ENCODE measurements around the gene RNF133.
"Not testable (repeated sequence)": the region's sequence is repeated elsewhere in the genome, so short reads cannot be mapped to it uniquely, and the experiment has no call there.

Gene RNF133

DNA sequence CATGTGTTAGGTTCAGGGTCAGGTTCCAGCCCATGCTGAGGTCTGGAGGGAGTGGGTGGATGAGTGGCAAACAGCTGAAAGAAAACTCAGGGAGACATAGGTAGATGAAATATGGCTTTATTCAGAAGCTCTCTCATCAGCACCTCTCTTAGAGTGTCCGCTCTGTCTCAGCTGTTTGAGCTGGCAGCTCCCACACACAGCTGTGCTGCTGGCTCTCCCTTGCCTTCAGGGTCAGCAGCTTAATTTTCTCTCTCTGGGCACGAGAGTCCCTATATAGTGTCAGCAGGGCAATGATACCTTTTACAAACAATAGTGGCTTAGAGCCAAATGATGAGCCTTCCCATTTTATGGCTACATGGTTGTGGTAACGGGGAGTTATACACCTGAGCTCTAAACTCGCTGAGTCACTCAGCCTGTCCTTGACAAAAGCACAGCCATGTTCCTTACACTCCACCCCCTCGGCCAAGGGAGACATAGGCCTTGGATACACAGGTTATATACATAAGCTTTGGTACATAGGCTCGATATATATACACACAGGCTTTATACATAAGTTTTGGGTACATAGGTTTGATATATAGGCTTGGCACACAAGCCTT is 10.4 kb downstream of the RNF133 start:
- DNase-seq: no peak

DNA sequence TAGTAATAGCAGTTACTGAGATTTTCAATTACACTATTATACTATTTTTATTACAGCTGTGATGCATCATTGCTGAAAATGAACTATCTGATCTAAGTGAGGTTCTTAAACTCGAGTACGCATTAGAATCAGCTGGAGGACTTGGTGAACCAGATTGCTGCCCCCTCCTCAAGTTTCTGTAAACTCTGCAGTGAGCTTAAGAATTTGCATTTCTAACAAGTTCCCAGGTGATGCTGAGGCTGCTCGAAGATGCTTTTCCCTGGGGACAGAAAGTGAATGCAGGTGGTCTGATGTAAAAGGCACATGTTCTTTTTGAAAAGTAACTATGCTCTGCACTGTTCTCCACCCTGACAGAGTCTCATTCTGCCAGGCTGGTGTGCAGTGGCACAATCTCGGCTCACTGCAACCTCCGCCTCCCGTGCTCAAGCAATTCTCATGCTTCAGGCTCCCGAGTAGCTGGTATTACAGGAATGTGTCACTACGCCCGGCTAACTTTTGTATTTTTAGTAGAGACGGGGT is 12.5 kb downstream of the RNF133 start:
- no peak for DNase-seq

DNA sequence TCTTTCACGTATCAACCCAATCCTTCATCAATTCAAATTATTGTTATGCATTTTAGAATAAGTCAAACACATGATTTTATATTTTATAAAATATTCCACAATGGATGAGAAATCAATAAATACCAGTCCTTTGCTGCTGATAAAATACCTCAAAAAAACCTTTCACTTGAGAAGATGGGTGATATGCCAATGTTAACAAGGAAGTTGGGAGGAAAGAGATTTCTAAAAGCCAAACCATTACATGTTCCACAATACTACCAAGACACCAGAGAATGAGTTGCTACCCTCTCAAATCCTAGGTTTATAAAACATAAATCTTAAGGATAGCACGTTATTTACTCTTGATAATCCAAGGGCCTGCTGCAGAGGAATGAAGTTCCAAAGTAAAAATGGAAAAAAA is 14.4 kb downstream of the RNF133 start:
- DNase-seq: no peak

DNA sequence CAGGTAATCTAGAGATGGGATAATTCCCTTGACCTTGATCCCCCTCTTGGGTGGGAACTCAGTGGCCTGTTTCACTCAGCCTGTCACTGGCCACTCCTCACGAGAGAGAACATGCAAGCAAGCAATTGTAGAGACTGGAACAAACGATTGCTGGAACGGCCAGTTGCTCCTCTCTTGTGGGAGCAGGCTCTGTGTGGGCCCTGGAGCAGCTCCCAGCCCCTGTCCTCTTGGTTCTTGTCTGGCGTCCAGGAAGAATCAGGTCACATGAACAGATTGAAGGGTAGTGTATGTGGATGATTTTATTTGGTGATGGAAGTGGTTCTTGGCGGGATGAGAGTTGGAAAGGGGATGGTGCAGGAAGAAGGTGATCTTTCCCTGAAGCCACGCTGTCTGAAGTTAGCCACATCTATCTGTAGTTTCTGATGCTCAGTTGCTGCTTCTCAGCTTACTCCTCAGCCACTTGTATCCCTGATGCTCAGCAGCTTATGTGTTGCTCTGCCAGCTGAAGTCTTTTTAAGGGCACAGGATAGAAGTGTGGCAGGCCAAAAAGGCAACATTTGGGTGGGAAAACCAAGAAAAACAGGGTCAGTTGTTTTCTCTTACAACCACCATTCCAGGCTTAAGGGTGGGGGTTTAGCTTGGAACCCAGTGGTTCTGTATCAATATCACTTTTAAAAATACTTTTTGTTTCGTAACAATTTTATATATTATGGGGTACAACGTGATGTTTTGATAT is 15.9 kb downstream of the RNF133 start:
- no peak for DNase-seq

DNA sequence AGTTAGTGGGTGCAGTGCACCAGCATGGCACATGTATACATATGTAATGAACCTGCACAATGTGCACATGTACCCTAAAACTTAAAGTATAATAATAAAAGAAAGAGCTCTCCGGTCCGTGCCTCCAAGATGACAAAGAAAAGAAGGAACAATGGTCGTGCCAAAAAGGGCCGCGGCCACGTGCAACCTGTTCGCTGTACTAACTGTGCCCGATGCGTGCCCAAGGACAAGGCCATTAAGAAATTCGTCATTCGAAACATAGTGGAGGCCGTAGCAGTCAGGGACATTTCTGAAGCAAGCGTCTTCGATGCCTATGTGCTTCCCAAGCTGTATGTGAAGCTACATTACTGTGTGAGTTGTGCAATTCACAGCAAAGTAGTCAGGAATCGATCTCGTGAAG is 17.7 kb downstream of the RNF133 start:
- DNase-seq: not testable (repeated sequence)

DNA sequence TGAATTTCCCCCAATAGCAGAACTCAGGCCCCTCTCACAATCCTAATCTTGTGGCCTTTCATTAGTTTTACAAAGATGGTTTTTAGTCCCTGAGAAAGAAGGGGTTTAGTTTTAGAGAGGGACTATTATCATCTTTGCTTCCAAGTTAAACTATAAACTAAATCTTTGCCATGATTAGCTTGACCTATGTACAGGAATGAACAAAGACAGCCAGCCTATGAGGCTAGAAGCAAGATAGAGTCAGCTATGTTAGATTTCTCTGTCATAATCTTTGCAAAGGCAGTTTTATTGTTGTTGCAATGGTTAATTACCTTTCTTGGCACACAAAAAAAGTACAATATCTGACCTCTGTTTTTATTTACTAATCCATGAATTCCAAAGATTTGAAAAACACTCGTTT is 19.1 kb downstream of the RNF133 start:
- DNase-seq: no peak

DNA sequence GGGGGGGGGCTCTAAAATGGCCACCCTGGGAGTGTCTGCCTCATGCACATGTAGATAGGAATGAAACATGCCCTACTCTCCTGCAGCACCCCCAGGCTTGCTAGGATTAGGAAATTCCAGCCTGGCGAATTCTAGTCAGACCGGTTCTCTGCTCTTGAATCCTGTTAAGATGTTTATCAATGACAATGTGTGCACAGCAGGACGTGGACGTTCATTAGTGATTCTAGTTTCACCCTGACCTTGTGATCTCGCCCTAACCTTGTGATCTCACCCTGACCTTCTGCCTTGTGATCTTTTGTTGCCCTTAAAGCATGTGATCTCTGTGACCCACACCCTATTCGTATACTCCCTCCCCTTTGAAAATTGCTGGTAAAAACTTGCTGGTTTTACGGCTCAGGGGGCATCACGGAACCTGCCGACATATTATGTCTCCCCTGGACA is 19.6 kb downstream of the RNF133 start:
- DNase-seq: not testable (repeated sequence)

DNA sequence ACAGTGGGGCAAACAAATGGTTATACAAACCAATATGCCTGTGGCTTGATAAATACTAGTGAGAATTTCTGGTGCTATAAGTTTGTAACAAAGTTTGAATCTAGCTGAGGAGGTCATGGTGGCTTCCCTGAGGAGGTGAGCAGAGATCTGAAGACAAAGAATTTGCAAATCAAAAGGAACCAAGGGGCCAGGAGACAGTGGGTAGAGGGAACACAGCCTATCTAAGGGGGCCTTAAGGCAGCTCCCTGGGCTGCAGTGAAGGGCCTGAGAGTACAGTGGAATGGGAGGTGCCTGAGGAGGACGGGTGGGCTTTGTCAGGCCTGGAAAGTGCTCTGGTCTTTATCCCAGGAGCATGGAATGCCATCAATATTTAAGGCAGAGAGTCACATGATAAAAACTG is 21.8 kb downstream of the RNF133 start:
- no peak for DNase-seq

DNA sequence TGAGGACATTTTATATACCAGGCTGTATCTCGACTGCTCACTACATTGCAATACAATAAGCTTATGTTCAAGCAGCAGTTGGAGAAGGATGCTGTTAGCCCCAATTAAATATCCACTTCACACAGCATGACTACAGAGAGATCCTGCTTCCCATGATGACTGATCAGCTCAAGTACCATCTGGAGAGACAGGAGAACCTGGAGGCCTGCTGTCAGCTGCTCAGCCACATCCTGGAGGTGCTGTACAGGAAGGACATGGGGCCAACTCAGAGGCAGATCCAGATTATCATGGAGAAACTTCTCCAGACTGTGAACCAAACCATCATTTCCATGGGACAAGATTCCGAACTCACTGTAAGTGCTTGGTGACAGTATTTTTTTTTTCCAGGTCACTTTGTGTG is 22.5 kb downstream of the RNF133 start:
- no peak for DNase-seq

DNA sequence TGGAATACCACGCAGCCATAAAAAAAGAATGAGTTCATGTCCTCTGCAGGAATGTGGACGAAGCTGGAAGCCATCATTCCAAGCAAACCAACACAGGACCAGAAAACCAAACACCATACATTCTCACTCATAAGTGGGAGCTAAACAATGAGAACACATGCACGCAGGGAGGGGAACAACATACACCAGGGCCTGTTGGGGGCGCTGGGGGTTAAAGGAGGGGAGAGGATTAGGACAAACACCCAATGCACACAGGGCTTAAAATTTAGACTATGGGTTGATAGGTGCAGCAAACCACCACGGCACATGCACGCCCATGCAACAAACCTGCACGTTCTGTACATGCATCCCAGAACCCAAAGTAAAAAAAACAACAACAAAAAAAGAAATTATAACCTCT is 23.3 kb downstream of the RNF133 start:
- no peak for DNase-seq

DNA sequence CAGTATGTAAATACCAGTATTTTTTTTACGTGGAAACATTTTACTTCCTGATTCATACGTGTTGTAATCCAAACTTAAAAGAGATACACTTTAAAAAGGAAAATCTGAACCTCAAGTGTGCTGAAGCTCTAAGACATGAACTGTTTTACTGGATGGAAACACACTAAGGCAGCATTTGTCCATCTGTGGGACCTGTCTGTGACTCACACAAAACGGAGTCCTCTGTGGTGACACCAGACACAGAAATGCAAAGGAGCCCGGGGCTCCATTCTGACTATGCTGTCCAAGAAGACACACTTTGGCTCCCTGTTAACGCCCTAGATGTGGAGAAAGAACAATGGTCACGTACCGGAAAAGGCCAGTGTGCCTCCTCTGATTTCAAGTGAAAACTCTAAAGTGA is 23.9 kb downstream of the RNF133 start:
- DNase-seq: no peak

DNA sequence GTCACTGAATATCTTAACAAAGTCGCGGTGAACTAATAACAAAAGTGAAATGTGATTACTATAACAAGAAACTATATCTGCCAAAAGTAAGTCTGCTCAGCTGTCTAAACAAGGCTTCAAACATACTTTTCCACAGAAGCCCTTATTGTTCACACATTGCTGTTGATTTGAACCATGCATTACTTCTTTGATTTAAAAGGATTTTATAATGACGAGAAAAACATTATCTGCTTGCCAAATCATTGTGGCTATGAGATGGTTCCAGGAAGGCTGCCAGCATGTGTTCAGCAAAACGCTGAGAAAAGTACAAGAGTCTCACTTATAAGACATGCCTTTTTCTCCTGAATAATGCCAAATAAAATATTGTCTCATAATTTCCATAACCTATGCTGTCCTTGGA is 24.4 kb downstream of the RNF133 start:
- no peak for DNase-seq

DNA sequence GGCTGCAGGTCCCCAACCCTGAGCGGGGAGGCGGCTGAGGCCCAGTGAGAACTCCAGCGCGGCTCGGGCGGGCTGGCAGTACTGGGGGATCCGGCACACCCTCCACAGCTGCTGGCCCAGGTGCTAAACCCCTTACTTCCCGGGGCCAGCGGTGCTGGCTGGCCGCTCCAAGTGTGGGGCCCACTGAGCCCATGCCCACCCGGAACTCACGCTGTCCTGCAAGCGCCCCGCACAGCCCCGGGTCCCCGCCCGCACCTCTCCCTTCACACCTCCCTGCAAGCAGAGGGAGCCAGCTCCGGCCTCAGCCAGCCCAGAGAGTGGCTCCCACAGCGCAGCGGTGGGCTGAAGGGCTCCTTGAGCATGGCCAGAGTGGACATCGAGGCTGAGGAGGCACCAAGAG is 25.0 kb downstream of the RNF133 start:
- no peak for DNase-seq

DNA sequence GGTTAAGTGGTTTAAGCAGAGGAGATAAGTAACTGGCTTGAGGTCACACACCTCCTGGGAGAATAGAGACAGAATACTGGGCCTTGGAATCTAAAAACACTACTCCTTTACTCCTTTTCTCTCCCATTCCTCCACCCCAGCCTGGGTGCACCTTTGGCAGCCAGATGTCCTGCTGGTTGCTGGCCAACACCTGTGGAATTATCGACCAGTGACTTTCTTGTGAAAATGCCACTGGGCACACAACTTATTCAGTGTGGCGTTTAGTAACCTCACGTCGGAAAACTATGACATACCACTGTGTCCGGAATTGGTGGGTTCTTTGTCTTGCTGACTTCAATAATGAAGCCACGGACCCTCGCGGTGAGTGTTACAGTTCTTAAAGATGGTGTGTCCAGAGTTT is 26.4 kb downstream of the RNF133 start:
- DNase-seq: no peak

DNA sequence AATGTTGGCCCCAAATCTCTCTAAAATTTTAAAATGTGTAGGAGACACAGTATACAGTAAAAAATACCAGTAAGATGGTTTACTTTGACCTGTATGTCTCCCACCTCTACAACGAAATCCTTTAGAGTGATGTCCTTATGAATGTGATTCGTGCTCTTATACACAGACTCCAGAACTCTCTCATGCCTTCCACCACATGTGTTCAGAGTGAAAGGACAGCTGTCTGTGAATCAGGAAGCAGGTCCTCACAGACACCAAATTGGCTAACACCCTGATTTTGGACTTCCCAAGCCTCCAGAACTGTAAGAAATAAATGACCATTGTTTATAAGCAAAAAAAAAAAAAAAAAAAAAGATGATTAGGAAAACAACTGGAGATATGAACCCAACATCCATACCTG is 35.2 kb downstream of the RNF133 start:
- DNase-seq: no peak

DNA sequence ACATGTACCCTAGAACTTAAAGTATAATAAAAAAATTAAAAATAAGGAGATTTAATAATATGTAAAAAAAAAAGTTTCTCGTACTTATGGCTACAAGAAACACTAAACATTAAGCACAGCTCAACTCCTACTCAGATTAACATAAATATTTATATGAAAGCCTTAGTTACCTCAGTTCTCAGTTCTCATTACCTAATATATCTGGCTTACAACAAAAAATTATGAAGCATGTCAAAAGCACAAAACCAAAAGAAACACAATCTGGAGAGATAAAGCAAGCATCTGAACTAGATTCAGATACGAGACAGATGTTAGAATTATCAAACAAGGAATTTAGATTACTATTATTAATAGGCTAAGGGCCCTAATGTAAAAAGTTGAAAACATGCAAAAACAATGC is 40.1 kb downstream of the RNF133 start:
- DNase-seq: no peak

DNA sequence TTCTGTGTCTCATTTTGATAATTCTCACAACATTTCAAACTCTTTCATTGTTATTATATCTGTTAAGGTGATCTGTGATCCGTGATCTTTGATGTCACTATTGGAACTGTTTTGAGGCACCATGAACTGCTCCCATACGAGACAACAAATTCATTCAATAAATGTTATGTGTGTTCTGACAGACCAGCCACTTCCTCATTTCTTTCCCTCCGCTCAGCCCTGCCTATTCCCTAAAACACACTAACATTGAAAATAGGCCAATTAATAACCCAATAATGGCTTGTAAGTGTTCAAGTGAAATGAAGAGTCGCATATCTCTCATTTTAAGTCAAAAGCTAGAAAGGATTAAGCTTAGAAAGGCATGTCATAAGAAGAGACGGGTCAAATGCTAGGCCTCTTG is 45.2 kb downstream of the RNF133 start:
- no peak for DNase-seq

DNA sequence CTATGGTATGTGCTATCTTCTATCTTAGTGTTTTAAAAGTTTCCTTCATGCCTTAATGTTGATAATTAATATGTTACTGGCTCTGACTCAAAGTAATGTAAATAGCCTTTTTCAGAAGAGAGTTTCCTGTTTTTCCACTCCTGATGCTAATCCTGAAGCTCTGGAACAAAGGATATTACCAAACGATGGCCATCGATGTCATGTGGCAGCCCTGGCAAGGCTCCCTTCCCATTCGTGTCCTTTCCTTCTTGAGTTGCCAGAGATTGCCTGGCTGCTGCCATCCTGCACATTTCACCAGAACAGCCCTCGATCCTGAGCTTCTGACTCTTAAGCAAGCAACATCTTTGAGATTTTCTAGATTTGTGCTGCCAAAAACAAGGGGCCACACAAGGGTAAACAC is 46.0 kb downstream of the RNF133 start:
- DNase-seq: no peak

DNA sequence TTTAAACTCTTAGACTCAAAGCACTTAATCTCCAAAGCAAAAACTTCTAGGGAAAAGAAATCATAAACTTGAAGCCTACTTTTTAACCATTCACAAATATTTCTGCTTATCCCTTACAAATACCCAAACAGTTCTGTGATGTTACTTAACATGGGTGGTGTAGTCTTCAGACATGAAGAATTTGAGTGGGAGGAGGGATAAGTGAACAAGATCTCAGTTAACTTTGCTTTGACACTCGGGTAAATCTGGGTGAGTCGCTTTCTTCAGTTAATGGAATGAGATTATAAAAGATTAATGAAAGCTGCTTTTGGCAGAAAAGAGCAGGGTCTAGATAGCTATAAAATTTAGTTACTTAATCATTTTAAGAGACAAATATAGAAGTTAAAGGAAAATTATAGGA is 47.5 kb downstream of the RNF133 start:
- DNase-seq: no peak
